ENCODE data around the gene PRDM4. TPM values are rescaled to one million over a fixed set of nuclear protein-coding genes. Genes with fewer than 3 reads are reported as not detected.
"Not testable (repeated sequence)": the region's sequence is repeated elsewhere in the genome, so short reads cannot be mapped to it uniquely, and the experiment has no call there.

PRDM4 gene
- total RNA-seq, 1 donor from 2014 or later = 39.6 TPM

DNA sequence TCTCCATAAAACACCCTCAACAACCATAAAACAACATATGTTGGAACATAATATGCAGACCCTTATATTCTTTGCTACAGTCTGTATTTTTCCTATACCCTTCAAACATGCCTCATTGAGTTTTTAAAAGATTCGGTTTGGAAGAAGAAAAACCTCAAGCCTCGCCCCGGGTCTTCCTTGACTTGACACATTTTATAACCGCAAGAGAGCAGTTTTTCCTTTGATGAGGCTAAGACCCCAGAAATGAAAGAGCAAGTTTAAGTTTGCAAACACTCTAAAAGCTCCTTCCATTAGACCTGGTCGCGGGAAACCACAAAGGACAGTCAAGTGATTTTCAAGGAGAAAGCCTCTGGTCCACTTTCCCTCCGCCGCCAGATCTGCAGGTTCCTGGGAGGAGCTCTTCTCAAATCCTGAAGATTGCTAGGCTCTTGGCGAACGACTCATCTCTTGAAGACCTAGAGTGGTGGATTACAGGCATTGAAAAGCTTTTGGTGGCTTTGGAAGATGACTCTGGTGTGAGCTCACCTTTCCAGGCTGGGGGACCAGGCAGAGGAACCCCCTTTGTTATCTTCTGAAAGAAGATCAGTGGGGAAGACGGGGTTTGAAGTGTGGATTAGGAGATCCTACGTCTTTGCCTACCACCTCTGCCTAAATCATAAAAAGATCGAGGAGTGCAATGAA is 13.6 kb upstream of the PRDM4 start, which contains the start of gene ASCL4:
Gene ASCL4 (plus strand): TSS at position 356 of the 681 bp plus-strand sequence. CDS start 515 bp downstream, outside the sequence.
- no peak for DNase-seq (ENCODE audit: low read depth)

DNA sequence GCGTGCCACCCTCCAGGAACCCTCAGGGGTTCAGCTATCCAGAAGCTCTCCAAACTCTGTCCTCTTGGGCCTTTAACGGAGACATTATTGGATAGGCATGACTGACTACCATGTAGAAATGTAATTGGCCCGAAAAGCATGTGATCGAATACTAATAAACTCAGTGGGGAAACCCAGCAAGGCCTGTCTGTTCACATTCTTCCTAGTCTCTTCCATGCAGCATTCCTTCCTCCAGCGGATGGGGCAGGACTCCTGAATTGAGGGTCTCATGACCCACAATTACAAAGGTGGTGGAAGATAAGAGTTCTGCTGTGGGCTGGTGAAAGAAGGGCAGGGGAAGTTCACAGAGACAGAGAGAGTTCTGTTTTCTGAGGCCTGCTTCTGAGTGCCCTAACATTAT is 6.5 kb upstream of the PRDM4 start:
- no peak for DNase-seq (ENCODE audit: low read depth)

DNA sequence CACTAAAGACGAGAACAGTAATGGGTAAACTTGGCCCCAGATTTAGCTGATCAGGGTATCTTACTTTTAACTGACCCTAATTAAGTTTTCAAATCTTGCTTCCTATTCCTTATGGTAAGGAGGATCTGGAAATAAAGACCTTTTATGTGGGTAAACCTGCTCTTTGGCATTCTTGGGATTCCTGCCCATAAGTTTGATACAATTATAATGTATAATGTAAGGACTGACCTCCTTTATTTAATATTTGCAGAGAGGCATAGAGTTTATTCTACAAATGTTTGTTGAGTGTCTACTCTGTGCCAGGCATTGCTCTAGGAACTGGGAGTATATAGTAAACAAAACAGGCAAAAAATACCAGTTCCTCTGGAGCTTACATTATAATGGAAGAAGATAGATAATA is 4.4 kb upstream of the PRDM4 start:
- no peak for DNase-seq (ENCODE audit: low read depth)

DNA sequence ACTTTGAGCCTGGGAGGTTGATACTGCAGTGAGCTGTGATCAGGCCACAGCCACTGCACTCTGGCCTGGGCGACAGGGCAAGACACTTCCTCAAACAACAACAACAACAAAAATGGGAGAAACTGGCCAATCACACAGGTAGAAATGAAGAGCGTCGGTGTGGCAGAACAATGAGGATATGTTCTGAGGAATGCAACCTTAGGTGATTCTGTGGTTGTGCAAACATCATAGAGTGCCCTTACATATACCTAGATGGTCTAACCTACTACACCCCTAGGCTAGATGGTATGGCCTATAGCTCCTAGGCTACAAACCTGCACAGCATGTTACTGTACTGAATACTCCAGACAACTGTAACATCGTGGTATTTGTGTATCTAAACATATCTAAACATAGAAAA is 3.7 kb upstream of the PRDM4 start:
- no peak for DNase-seq (ENCODE audit: low read depth)

DNA sequence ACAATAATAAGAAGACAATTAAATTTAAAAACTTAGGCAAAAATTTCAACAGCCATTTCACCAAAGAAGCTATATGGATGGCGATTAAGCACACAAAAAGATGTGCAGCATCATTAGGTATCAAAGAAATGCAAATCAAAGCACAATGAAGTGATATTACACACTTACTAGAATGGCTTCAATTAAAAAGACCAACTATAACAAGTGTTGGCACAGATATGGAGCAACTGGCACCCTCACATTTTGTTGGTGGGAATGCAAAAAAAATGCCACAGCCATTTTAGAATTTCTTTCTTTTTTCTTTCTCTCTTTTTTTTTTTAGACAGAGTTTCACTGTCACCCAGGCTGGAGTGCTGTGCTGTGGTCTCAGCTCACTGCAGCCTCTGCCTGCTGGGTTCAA is 1.9 kb upstream of the PRDM4 start:
- DNase-seq (ENCODE audit: low read depth) = no peak

DNA sequence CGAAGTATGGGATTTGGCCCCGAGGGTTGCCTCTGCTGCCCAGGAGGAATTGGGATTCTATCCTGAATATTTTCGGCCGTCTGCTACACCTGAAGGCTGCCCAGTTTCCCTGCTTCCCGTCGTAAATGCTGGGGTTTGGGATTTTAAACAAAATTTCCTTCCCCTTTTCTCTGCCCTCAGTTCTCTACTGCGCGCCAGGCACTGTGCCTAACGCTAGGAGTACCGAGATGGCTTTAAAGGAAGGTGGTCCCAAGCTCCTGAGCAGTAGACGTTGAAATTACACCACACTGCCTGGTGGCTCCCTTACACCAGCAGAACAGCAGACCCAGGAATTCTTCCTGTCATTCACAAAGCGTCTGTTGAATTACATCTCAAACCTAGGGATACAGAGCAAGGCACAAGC is 566 bp upstream of the PRDM4 start:
- no peak for DNase-seq (ENCODE audit: low read depth)

DNA sequence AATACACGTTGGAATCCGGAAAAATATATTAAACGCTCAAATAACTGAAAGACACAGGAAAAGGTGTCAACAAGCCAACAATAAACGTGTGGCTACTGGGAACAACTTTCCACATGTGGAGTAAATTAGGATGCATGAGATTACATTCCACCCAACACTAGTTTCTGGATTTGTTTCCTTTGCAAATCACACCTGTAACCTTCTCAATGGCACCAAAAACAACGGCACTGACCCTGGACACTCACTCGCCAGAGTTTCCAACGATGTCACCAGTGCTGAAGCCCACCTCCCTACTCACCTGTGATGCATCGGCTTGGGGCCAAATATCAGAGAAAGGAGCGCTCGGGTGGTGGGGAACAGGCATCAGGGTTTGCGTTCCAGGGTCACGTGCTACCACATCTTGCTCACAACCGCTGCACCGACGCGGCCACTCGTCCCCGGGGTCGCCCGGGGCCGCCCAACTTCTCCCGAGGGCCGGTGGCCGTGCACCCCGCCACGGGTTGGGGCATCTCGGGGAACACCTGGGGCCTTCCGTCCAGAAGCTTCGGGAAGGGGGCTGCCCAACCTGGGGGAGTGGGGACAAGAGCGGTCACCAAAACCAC is 629 bp downstream of the PRDM4 start:
- DNase-seq (ENCODE audit: low read depth) = peak; percentile 0

DNA sequence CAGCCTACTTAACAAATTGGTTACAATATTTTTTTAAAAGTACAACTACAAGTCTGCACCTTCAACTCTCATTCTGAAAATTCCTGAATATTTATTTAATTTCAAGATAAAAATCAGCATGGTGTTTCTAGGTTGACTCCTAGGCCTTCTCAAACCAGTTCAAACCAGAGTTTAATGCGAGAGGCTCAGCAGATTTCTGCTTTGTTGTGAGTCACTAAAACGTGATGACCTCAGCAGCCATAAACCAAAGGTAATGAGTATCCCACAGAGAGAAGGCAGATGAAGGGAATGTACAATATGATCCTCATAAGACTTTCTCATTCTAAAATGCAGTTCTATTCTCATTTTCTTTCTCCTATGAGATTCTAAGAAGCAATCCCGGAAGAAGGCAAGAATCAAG is 1.5 kb downstream of the PRDM4 start:
- DNase-seq (ENCODE audit: low read depth) = peak; percentile 94

DNA sequence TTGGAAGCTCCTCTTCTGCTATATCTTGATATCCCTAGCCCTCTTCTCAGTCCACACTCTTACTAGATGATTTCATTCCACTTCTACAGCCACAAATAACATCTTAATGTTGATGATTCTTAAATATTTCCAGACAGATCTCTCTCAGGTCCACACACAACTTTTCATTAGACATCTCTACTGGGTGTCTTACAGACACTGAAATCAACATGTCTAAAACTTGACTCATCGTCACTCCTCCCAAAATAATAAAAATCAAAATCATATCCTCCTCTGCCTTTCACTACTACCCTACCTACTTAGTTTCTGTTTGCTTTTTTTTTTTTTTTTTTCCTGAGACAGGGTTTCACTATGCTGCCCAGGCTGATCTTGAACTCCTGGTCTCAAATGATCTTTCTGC is 11.9 kb downstream of the PRDM4 start:
- DNase-seq (ENCODE audit: low read depth) = no peak

DNA sequence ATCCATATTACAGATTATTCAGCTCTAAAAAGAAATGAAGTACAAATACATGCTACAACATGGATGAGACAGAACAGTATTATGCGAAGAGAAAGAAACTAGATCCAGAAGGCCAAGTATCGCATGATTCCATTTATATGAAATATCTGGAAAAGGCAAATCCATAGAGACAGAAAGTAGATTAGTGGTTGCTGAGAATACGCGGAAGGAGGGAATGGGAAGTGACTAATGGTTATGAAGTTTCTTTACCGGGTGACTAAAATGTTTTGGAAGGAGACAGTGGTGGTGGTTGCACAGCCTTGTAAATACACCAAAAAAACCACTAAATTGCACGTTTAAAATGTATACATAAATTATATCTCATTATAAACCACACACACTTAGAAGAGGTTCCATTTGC is 12.5 kb downstream of the PRDM4 start:
- no peak for DNase-seq (ENCODE audit: low read depth)

DNA sequence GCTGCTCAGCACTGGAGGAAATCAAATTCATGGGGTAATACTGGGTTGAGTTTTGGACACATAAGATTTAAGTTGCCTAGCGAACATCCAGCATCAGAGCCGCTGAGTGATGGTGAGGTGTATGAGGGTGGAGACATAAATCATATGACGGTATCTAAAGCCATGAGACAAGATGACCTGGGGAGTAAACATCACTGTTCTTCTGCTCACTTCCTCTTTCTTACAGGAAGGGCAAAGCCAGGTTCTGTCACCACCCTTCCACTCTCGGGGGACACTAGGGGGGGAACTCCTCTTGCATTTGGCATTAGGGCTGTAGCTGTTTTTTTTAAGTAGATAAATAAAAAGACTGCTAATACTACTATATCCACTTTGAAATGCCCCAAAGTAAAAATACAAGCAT is 24.0 kb downstream of the PRDM4 start:
- no peak for DNase-seq (ENCODE audit: low read depth)

DNA sequence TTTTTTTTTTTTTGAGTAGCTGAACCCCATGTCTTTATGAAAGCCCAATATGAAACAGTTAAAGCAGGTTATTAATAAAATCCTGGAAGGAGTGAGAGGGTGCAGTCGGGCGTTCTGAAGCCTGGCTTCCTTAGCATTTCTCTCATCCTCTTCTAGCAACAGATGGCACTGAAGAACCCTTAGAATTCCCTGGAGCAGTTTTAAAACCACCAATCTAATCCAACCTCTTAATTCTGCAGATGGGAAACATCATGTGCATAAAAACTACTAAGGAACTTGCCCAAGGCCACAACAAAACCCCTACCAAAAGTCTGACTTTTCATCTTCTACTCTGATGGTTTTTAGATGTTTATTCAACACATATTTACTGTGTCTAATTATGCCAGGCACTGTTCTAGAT is 25.2 kb downstream of the PRDM4 start:
- no peak for DNase-seq (ENCODE audit: low read depth)

DNA sequence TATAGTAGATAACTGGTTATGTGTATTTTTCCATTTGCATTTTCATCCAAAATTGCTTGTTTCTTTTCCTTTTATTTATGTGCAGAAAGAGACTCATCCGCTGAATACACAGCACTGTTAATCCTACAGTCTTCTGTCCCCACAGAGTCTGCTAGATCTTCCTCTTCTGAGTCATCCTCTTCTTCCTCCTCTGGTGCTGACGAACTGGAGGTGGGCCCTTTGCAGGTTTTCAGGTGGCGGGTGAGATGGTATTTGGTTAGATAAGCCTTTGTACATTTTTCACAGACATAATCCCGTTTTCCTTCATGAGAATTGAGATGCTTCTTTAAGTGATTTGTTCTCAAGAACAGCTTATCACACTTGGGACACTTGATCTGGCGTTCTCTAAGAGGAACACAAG is 26.8 kb downstream of the PRDM4 start:
- no peak for DNase-seq (ENCODE audit: low read depth)

DNA sequence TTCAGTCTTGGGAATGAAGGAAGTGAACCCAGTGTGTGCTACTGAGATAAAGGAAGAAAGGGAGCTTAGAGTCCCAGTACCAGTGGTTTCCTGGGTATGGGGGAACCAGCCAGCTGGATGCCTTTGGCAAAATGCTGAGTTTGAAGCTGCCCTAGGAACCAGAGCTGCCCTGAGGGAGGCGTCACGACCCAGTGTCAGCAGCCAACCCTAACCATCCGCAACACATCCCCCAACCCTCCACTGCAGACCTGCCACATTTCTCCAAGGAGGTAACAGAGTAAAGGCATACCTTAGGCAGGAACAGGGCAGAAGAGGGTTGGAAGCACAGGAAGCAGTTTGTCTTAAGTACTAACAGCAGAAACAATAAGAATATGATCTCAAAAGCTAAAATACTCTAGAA is 28.6 kb downstream of the PRDM4 start:
- no peak for DNase-seq (ENCODE audit: low read depth)

DNA sequence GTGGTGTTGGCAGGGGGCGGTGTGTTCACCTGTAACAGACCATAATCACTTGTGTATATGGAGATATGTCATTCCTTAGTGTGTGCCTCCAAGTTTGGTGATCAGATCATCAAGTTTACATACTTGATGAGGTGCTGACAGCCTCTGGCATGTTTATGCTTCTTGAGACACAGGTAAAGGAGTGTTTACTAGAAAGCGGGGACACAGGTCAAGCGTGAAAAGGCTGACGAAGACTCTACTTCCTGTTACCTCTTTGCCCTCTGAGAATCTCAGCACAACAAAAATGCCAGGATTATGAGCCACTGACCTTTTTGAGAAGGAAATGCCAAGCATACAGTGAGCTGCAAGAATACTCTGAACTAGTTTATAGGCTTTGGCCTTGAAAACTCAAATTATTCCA is 29.6 kb downstream of the PRDM4 start:
- DNase-seq (ENCODE audit: low read depth) = peak; percentile 67

DNA sequence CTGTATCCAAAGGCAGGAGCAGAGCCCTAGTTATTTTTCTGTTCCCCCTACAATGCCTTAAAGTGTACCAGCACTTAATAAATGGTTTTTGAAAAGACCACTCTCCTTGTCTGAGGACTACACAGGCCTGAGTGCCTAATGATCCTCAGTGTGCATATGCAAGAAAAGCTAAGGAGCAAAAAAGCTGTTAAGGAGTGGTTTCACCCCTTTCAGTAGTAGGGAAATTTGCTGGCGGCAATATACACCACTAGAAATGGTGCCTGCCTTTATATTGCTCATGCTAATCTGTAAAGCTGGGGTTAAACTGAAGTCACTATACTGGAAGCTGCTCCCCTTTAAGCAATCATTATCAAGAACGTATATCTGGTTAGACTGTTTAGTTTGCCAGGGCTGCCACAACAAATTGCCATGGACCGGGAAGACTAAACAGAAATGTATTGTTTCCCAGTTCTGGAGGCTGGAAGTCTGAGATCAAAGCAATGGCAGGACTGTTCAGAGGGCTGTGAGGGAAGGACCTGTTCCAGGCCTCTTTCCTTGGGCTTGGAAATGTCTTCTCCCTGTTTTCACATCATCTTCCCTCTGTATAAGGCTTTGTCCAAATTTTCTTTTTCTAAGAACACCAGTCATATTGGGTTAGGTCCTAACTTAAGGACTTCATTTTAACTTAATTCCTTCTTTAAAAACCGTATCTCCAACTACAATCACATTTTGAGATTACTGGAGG is 30.2 kb downstream of the PRDM4 start:
- no peak for DNase-seq (ENCODE audit: low read depth)

DNA sequence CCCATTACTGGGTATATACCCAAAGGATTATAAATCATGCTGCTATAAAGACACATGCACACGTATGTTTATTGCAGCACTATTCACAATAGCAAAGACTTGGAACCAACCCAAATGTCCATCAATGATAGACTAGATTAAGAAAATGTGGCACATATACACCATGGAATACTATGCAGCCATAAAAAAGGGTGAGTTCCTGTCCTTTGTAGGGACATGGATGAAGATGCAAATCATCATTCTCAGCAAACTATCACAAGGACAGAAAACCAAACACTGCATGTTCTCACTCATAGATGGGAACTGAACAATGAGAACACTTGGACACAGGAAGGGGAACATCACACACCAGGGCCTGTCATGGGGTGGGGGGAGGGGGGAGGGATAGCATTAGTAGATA is 33.2 kb downstream of the PRDM4 start:
- DNase-seq (ENCODE audit: low read depth) = not testable (repeated sequence)

DNA sequence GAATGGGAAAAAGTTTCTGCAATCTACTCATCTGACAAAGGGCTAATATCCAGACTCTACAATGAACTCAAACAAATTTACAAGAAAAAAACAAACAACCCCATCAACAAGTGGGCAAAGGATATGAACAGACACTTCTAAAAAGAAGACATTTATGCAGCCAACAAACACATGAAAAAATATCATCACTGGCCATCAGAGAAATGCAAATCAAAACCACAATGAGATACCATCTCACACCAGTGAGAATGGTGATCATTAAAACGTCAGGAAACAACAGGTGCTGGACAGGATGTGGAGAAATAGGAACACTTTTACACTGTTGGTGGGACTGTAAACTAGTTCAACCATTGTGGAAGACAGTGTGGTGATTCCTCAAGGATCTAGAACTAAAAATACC is 33.6 kb downstream of the PRDM4 start:
- DNase-seq (ENCODE audit: low read depth) = not testable (repeated sequence)

DNA sequence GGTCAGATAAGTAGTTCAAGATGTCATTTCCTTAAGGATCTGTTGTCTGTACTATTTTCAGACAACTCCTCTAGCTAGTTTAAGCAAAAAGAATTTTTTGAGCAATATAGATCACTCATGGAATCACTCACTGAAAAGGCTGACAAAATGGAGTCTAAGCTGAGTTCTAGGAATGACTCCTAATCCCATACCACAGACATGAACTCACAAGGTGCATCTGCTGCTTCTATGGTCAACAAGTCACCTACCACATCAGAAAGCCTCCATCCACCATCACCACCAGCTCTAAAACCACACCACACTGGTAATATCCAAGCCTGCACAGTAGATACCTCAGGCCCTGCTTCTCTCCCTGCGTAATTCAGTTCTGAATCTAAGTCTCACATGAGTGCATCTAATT is 42.3 kb downstream of the PRDM4 start:
- DNase-seq (ENCODE audit: low read depth) = no peak

DNA sequence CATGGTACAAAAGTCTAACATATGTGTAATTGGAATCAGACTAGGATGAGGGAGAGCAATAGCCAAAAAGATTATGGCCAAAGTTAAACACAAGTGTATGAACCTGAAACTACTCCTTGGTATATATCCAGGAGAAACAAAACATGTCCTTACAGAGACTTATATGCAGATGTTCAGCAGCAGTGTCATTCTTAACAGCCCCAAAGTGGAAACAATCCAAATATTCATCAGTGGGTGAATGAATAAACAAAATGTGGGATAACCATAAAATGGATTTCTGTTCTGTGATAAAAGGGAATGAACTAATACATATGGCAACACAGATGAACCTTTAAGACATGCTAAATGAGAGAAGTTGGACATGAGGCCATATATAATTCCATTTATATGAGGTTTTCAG is 45.2 kb downstream of the PRDM4 start:
- DNase-seq (ENCODE audit: low read depth) = no peak

DNA sequence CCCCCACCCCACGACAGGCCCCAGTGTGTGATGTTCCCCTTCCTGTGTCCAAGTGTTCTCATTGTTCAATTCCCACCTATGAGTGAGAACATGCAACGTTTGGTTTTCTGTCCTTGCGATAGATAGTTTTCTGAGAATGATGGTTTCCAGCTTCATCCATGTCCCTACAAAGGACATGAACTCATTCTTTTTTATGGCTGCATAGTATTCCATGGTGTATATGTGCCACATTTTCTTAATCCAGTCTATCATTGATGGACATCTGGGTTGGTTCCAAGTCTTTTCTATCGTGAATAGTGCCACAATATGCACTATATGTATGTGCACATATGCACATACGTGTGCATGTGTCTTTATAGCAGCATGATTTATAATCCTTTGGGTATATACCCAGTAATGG is 55.4 kb downstream of the PRDM4 start:
- not testable (repeated sequence) for DNase-seq (ENCODE audit: low read depth)

DNA sequence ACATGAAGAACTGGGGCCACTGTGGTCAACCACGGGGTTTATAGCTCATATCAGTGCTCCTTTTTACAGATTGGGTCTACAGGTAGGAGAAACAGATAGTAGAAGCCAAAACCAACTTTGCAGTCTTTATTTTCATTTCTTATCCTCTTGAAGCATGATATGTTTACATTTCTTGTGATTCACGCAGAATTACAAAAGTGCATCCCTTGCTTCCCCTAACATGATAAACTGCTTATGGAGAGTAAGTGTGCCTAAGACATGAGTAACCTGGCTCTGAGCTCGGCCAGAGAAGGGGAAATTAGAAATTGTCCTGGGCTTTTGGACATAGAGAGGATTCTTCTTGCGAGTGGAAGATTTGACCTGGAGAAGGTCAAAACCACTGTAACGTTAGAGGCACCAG is 56.9 kb downstream of the PRDM4 start:
- no peak for DNase-seq (ENCODE audit: low read depth)

DNA sequence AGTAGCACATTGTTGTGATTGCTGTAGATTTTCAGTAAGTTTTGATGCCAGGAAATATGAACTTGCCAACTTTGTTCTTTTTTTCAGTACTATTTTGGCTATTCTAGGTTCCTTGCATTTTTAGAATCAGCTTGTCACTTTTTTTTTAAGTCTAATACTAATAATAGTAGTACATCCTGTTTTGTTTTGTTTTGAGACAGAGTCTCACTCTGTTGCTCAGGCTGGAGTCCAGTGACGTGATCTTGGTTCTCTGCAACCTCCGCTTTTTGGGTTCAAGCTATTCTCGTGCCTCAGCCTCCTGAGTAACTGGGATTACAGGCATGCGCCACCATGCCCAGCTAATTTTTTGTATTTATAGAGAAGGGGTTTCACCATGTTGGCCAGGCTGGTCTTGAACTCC is 58.8 kb downstream of the PRDM4 start:
- DNase-seq (ENCODE audit: low read depth) = no peak
